H1 (cell line): Measurements from ENCODE around the gene LRP5. TPM values are rescaled to one million over a fixed set of nuclear protein-coding genes. Genes with fewer than 3 reads are reported as not detected.

Source experiments
- CTCF ChIA-PET: fragments of 300-600 bp; sonication (Branson Sonifier 250); formaldehyde crosslinking; loops from one replicate; lab custom pipeline; 2021; ENCODE audit not compliant: partially characterized antibody; lab: Charles Lee
- POLR2A ChIA-PET: fragments of 300-600 bp; sonication (Branson Sonifier 250); formaldehyde crosslinking; loops from one replicate; lab custom pipeline; 2021; ENCODE audit warnings: inconsistent platforms; ENCODE audit not compliant: partially characterized antibody; lab: Charles Lee
- DNase-seq, 2 experiments: peaks; one replicate each; pipeline versions ENCODE4 v3.0.0 to v3.0.0-alpha.2; 2010 to 2022; ENCODE audit warnings: low spot score in 2 of 2, low read depth in 1 of 2, mixed read lengths in 1 of 2
- FAIRE-seq: peaks from 2 replicates; lab custom pipeline; 2011; peaks lifted over from hg19 to GRCh38; lab: Jason Lieb, UNC
- H2AFZ ChIP-seq: 2 replicates; pipeline ENCODE4 v1.8.1; 2012; ENCODE audit warnings: low read length, inconsistent platforms
- H2AK5ac ChIP-seq: 2 replicates; pipeline ENCODE4 v1.6.1; 2013; ENCODE audit warnings: low read depth, low read length
- H2BK120ac ChIP-seq: replicated peaks from 2 replicates; pipeline ENCODE3; 2013; ENCODE audit warnings: low read depth, low read length, inconsistent platforms
- H2BK12ac ChIP-seq: 2 replicates; pipeline ENCODE4 v1.6.1; 2013; ENCODE audit warnings: low read depth, low read length
- H2BK15ac ChIP-seq: 2 replicates; pipeline ENCODE4 v1.6.1; 2013; ENCODE audit warnings: low read length
- H2BK20ac ChIP-seq: 2 replicates; pipeline ENCODE4 v1.6.1; 2013; ENCODE audit warnings: low read length
- H2BK5ac ChIP-seq: 2 replicates; pipeline ENCODE4 v1.6.1; 2013; ENCODE audit warnings: low read depth, low read length
- H3K14ac ChIP-seq: 2 replicates; pipeline ENCODE4 v1.6.1; 2013; ENCODE audit warnings: inconsistent platforms; ENCODE audit not compliant: insufficient read length
- H3K18ac ChIP-seq: 2 replicates; pipeline ENCODE4 v1.6.1; 2013; ENCODE audit warnings: low read length; ENCODE audit errors: extremely low read depth
- H3K23ac ChIP-seq: 2 replicates; pipeline ENCODE4 v1.6.1; 2013; ENCODE audit warnings: inconsistent platforms; ENCODE audit not compliant: insufficient read length
- H3K23me2 ChIP-seq: 2 replicates; pipeline ENCODE4 v1.6.1; 2013; ENCODE audit warnings: low read depth, low read length
- H3K27ac ChIP-seq: 2 replicates; pipeline ENCODE4 v1.6.1; 2011; ENCODE audit warnings: low read depth, low read length, inconsistent platforms
- H3K27me3 ChIP-seq, 4 experiments: replicated peaks in 1 of 4; 1 replicate in 1 of 4; 2 replicates in 3 of 4; pipeline versions ENCODE4 v1.6.1 to v1.8.1; 2011 to 2013; ENCODE audit warnings: low read length in 3 of 4, mild to moderate bottlenecking in 3 of 4, inconsistent platforms in 2 of 4, mixed read lengths in 2 of 4, moderate library complexity in 1 of 4; ENCODE audit not compliant: control insufficient read depth in 3 of 4, insufficient read depth in 3 of 4; ENCODE audit errors: extremely low read depth in 1 of 4
- H3K36me3 ChIP-seq, 4 experiments: 2 replicates each; pipeline versions ENCODE4 v1.6.1 to v1.8.1; 2011 to 2013; ENCODE audit warnings: mild to moderate bottlenecking in 4 of 4, low read length in 3 of 4, moderate library complexity in 2 of 4, control low read depth in 1 of 4, inconsistent platforms in 1 of 4; ENCODE audit not compliant: insufficient read depth in 4 of 4, control insufficient read depth in 2 of 4
- H3K4ac ChIP-seq: replicated peaks from 2 replicates; pipeline ENCODE3; 2013; ENCODE audit warnings: low read length, low read depth, mixed read lengths, inconsistent platforms; ENCODE audit not compliant: insufficient read length
- H3K4me1 ChIP-seq, 4 experiments: replicated peaks in 1 of 4; 1 replicate in 1 of 4; 2 replicates in 3 of 4; pipeline versions ENCODE4 v1.6.1 to v1.8.1; 2011 to 2013; ENCODE audit warnings: low read length in 3 of 4, inconsistent platforms in 2 of 4, mixed read lengths in 1 of 4; ENCODE audit not compliant: insufficient read depth in 4 of 4, control insufficient read depth in 3 of 4
- H3K4me2 ChIP-seq, 2 experiments: 2 replicates each; pipeline versions ENCODE4 v1.6.1 to v1.8.1; 2011 to 2013; ENCODE audit warnings: low read depth in 2 of 2, low read length in 2 of 2, control low read depth in 1 of 2, inconsistent platforms in 1 of 2, mild to moderate bottlenecking in 1 of 2; ENCODE audit not compliant: insufficient read depth in 1 of 2
- H3K4me3 ChIP-seq, 4 experiments: fragments of 200-600, 300-600 bp in 1 of 4; sonication (generic), shearing (Covaris generic), sonication (Bioruptor Twin) in 1 of 4; 2 replicates each; pipeline versions ENCODE4 v1.5.1 to v1.8.1; 2011 to 2016; ENCODE audit warnings: low read length in 4 of 4, low read depth in 3 of 4, control low read depth in 2 of 4, inconsistent platforms in 2 of 4, mild to moderate bottlenecking in 2 of 4, mixed read lengths in 1 of 4, moderate library complexity in 1 of 4; ENCODE audit not compliant: insufficient read depth in 2 of 4; ENCODE audit errors: extremely low read depth in 1 of 4
- H3K56ac ChIP-seq: replicated peaks from 2 replicates; pipeline ENCODE3; 2013; ENCODE audit warnings: low read depth, mild to moderate bottlenecking, mixed read lengths, low read length, inconsistent platforms; ENCODE audit not compliant: insufficient read length
- H3K79me1 ChIP-seq: 2 replicates; pipeline ENCODE4 v1.6.1; 2013; ENCODE audit warnings: low read depth, low read length, control low read depth
- H3K79me2 ChIP-seq, 2 experiments: 2 replicates each; pipeline versions ENCODE4 v1.6.1 to v1.8.1; 2012 to 2013; ENCODE audit warnings: low read length in 2 of 2, mild to moderate bottlenecking in 2 of 2, inconsistent platforms in 1 of 2; ENCODE audit not compliant: insufficient read depth in 2 of 2, control insufficient read depth in 1 of 2
- H3K9ac ChIP-seq, 4 experiments: replicated peaks in 1 of 4; 1 replicate in 1 of 4; 2 replicates in 3 of 4; pipeline versions ENCODE4 v1.6.1 to v1.8.1; 2011 to 2013; ENCODE audit warnings: low read depth in 3 of 4, low read length in 3 of 4, control low read depth in 2 of 4, mild to moderate bottlenecking in 2 of 4, moderate library complexity in 2 of 4, inconsistent platforms in 1 of 4; ENCODE audit errors: extremely low read depth in 1 of 4
- H3K9me3 ChIP-seq, 2 experiments: 2 replicates each; pipeline versions ENCODE4 v1.6.1 to v1.8.1; 2012 to 2013; ENCODE audit warnings: mild to moderate bottlenecking in 2 of 2, moderate library complexity in 2 of 2, control low read depth in 1 of 2, inconsistent platforms in 1 of 2, low read depth in 1 of 2, low read length in 1 of 2, mixed read lengths in 1 of 2; ENCODE audit not compliant: insufficient read depth in 2 of 2
- H4K20me1 ChIP-seq, 2 experiments: replicated peaks in 1 of 2; 2 replicates each; pipeline versions ENCODE3 to v1.8.1; 2011 to 2013; ENCODE audit warnings: inconsistent platforms in 2 of 2, low read length in 2 of 2, mild to moderate bottlenecking in 1 of 2; ENCODE audit not compliant: insufficient read depth in 2 of 2, control insufficient read depth in 1 of 2
- H4K5ac ChIP-seq: 2 replicates; pipeline ENCODE4 v1.6.1; 2013; ENCODE audit warnings: low read length, low read depth, mixed read lengths, inconsistent platforms; ENCODE audit not compliant: insufficient read length
- H4K8ac ChIP-seq: 2 replicates; pipeline ENCODE4 v1.8.0; 2013; ENCODE audit warnings: mild to moderate bottlenecking, moderate library complexity, low read length, inconsistent platforms; ENCODE audit not compliant: insufficient read depth; ENCODE audit errors: extremely low read depth
- H4K91ac ChIP-seq: replicated peaks from 2 replicates; pipeline ENCODE3; 2013; ENCODE audit warnings: low read length, mixed read lengths, inconsistent platforms; ENCODE audit not compliant: insufficient read length
- ASH2L ChIP-seq: fragments of 200-600, 300-600 bp; sonication (generic); IDR thresholded peaks from one replicate; pipeline ENCODE4 v1.7.1; 2017; ENCODE audit warnings: low read length
- FOSL1 ChIP-seq: IDR thresholded peaks from 2 replicates; pipeline ENCODE4 v1.6.1; 2011; ENCODE audit warnings: mild to moderate bottlenecking, low read depth, low read length, moderate library complexity; ENCODE audit not compliant: insufficient read depth
- JUND ChIP-seq: IDR thresholded peaks from 2 replicates; pipeline ENCODE4 v1.6.1; 2011; ENCODE audit warnings: mild to moderate bottlenecking, improper control_type of control experiment, low read length
- NANOG ChIP-seq: IDR thresholded peaks from 2 replicates; pipeline ENCODE4 v1.6.1; 2011; ENCODE audit warnings: low read length, low read depth, mild to moderate bottlenecking, inconsistent platforms; ENCODE audit not compliant: insufficient read depth, poor library complexity, severe bottlenecking
- RFX5 ChIP-seq: IDR thresholded peaks from 2 replicates; pipeline ENCODE4 v1.6.1; 2011; ENCODE audit warnings: low read depth, low read length, improper control_type of control experiment, borderline replicate concordance
- RNF2 ChIP-seq: fragments of 200-900, 300-1000 bp; sonication (generic); IDR thresholded peaks from 2 replicates; pipeline ENCODE4 v1.7.1; 2016; ENCODE audit warnings: borderline replicate concordance, low read depth, mild to moderate bottlenecking, antibody characterized with exemption, low read length; ENCODE audit not compliant: poor library complexity, severe bottlenecking; ENCODE audit errors: missing control alignments
- SIN3A ChIP-seq, 2 experiments: IDR thresholded peaks in 1 of 2; conservative IDR thresholded peaks in 1 of 2; 2 replicates each; pipeline ENCODE4 v1.6.1; 2011 to 2012; ENCODE audit warnings: low read length in 2 of 2, improper control_type of control experiment in 1 of 2, low read depth in 1 of 2, mild to moderate bottlenecking in 1 of 2
- SP4 ChIP-seq: IDR thresholded peaks from 2 replicates; pipeline ENCODE4 v1.6.1; 2012; ENCODE audit warnings: low read length, inconsistent platforms
- WGBS, 2 experiments: shearing (Covaris generic) in 1 of 2; methylation state at CpG; one replicate each; pipeline versions ENCODE4 v1.1.6 to v1.1.7; 2013 to 2015; ENCODE audit warnings: low lambda C conversion rate in 2 of 2, mixed read lengths in 2 of 2, inconsistent platforms in 1 of 2, low coverage in 1 of 2, missing lambda C conversion rate in 1 of 2; ENCODE audit not compliant: insufficient replicate concordance in 2 of 2, insufficient coverage in 1 of 2, insufficient read length in 1 of 2; ENCODE audit errors: extremely low coverage in 1 of 2, missing lambda C conversion rate in 1 of 2; 5-methylcytosine and 5-hydroxymethylcytosine counted together
- polyA plus RNA-seq, 7 experiments: library from polyadenylated mRNA; depleted of rRNA in 3 of 7; stranded (reverse) in 5 of 7; unstranded in 2 of 7; fragments of >200 nt in 5 of 7; fragments of 200-250 nt in 2 of 7; gene quantifications; 1 replicate in 5 of 7; 2 replicates in 1 of 7; 4 replicates in 1 of 7; pipeline versions ENCODE4 v1.2.1 to v1.2.3, GENCODE V29; 2011 to 2013; ENCODE audit warnings: missing spikeins in 2 of 7, mixed read lengths in 2 of 7
- total RNA-seq: library from RNA; stranded (reverse); fragmentation: NEBNext Ultra II Directional; extraction: Animal tissue kit (Norgen Biotek cat#: 25700); gene quantifications from 2 replicates; pipeline ENCODE4 v1.2.1, GENCODE V29; 2021
- TF ChIP-seq, protein P1 (sequence below): IDR thresholded peaks from 2 replicates; pipeline ENCODE4 v1.6.1; 2011; ENCODE audit warnings: low read depth, mild to moderate bottlenecking, low read length; ENCODE audit not compliant: insufficient read depth

The LRP5 gene
- total and polyA plus RNA-seq, 2 of the 8 experiments (the other 6 are each of a cell fraction or from before 2014, with no cell fraction given), result 19.0 to 38.9 TPM

DNA sequence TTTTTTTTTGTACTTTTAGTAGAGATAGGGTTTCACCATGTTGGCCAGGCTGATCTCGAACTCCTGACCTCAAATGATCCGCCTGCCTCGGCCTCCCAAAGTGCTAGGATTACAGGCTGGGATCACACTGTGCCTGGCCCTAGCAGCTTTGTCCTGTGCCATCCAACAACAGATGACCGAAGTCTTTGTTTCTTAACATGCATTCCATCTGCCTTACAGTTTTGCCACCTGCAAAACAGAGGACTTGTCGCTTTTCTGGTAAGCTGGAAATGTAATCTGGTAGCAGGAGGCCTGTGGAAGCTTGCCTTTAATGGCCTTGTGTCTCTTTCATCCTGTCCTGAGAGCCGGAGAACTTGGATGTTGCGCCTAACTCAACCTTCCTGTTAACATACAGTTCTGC lies 89.5 kb downstream of the LRP5 start:
- H3K9me3 ChIP-seq, result no peaks in the 10 kb centered on the region
- H2BK120ac ChIP-seq, result no peak overlapping the region
- no peak overlapping the region for H3K18ac ChIP-seq
- peaks cover 0 to 11% (median 5%) of the 10 kb centered on the region in 4 experiments; a peak in 5 of 8 replicates for H3K36me3 ChIP-seq
- TF ChIP-seq SIN3A (conservative IDR thresholded peaks at IDR 0.05 in 1 of 2, IDR thresholded peaks at IDR 0.05 in 1 of 2; ENCODE audit: low read depth in 1 of 2, low read length in 2 of 2) (no peak), RFX5 (no peak), NANOG (no peak), SP4 (no peak), FOSL1 (no peak), RNF2 (no peak), ASH2L (no peak), JUND (no peak)
- TF ChIP-seq, protein P1, sequence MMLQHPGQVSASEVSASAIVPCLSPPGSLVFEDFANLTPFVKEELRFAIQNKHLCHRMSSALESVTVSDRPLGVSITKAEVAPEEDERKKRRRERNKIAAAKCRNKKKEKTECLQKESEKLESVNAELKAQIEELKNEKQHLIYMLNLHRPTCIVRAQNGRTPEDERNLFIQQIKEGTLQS, result no peak
- H3K14ac ChIP-seq, result no peak overlapping the region
- no peak overlapping the region for H2BK12ac ChIP-seq
- no peaks in the 10 kb centered on the region for H3K4me1 ChIP-seq
- H2BK15ac ChIP-seq, result no peak overlapping the region
- H3K4me3 ChIP-seq, result no peak overlapping the region
- H4K91ac ChIP-seq, result no peak overlapping the region
- no peak overlapping the region for H3K9ac ChIP-seq
- H2AFZ ChIP-seq, result no peak overlapping the region
- DNase-seq (no peak), FAIRE-seq (no peak)
- H3K27me3 ChIP-seq, result no peaks in the 10 kb centered on the region
- no peak overlapping the region for H2AK5ac ChIP-seq
- peaks cover 0 to 3% of the 10 kb centered on the region in 2 experiments for H4K20me1 ChIP-seq
- H3K23ac ChIP-seq, result no peak overlapping the region
- H3K4ac ChIP-seq, result no peak overlapping the region
- no peaks in the 10 kb centered on the region; a peak in 1 of 4 replicates for H3K79me2 ChIP-seq
- ChIA-PET CTCF (interaction anchor here (0.6 to 2.5 kb wide), 8 partner anchors 10 to 143 kb away, joined by 3 to 8 read pairs (median 3); no protein-coding TSS in a partner anchor), POLR2A (interaction anchor here (0.7 kb wide), 1 partner anchor 338 kb away, joined by 3 read pairs; no protein-coding TSS in a partner anchor)
- no peak overlapping the region for H3K56ac ChIP-seq
- no peak overlapping the region for H3K27ac ChIP-seq
- no peaks in the 10 kb centered on the region; the same call in 1 of the 2 replicates for H3K23me2 ChIP-seq
- 80% methylated on average over 7 of the region's 7 CpGs; no CpG with 5 or more reads in 1 of the 2 experiments for WGBS, 2 experiments
- no peak overlapping the region for H3K4me2 ChIP-seq
- no peak overlapping the region for H4K5ac ChIP-seq
- no peak overlapping the region for H2BK5ac ChIP-seq
- no peaks in the 10 kb centered on the region; the same call in 1 of the 2 replicates for H3K79me1 ChIP-seq
- H4K8ac ChIP-seq, result no peak overlapping the region
- no peak overlapping the region for H2BK20ac ChIP-seq
